CD4-positive, CD25-positive, alpha-beta regulatory T cell (primary cell): Measurements from ENCODE around the gene CT47C1. TPM values are rescaled to one million over a fixed set of nuclear protein-coding genes. Genes with fewer than 3 reads are reported as not detected.
A peak's percentile ranks its signal among the peaks of the same experiment; 100 is the strongest.

ENCODE experiments used
- ATAC-seq, 2 donors: fragments of 150-1000 bp; cut with Tn5 transposase; one replicate each; pipeline ENCODE4 v1.10.0; 2021; ENCODE audit warnings: low read depth in 2 of 2, moderate number of reproducible peaks in 2 of 2, moderate library complexity in 1 of 2
- DNase-seq, 3 donors: peaks; one replicate each; pipeline versions ENCODE4 v3.0.0 to v3.0.0-alpha.2; 2012 to 2022; ENCODE audit warnings: mixed read lengths in 1 of 3
- H3K27ac ChIP-seq: one replicate; pipeline ENCODE4 v1.7.0; 2013; ENCODE audit warnings: mild to moderate bottlenecking, low read length; ENCODE audit not compliant: insufficient read depth, poor library complexity, severe bottlenecking
- H3K27me3 ChIP-seq: one replicate; pipeline ENCODE4 v1.7.0; 2013; ENCODE audit warnings: low read length; ENCODE audit not compliant: control insufficient read depth, insufficient read depth
- H3K36me3 ChIP-seq: one replicate; pipeline ENCODE4 v1.7.0; 2013; ENCODE audit warnings: mild to moderate bottlenecking, low read length, moderate library complexity; ENCODE audit not compliant: control insufficient read depth, insufficient read depth
- H3K4me1 ChIP-seq: 2 replicates; pipeline ENCODE4 v1.7.0; 2013; ENCODE audit warnings: mild to moderate bottlenecking, low read length; ENCODE audit not compliant: insufficient read depth, control insufficient read depth, poor library complexity, severe bottlenecking
- H3K4me3 ChIP-seq: one replicate; pipeline ENCODE4 v1.7.0; 2013; ENCODE audit warnings: low read depth, mild to moderate bottlenecking, low read length, moderate library complexity
- H3K9me3 ChIP-seq, 2 experiments: 1 replicate in 1 of 2; 2 replicates in 1 of 2; pipeline ENCODE4 v1.7.0; 2013; ENCODE audit warnings: low read length in 2 of 2, mild to moderate bottlenecking in 1 of 2, moderate library complexity in 1 of 2; ENCODE audit not compliant: control insufficient read depth in 2 of 2
- H3K27ac Mint-ChIP-seq, 3 donors: one replicate each; pipeline ENCODE4 v1.8.0; 2020 to 2022; ENCODE audit warnings: mild to moderate bottlenecking in 3 of 3, mixed read lengths in 3 of 3, moderate library complexity in 2 of 3
- H3K27me3 Mint-ChIP-seq: one replicate; pipeline ENCODE4 v1.8.0; 2022; ENCODE audit warnings: mild to moderate bottlenecking, mixed read lengths
- H3K36me3 Mint-ChIP-seq: one replicate; pipeline ENCODE4 v1.8.0; 2020; ENCODE audit warnings: mixed read lengths
- H3K4me1 Mint-ChIP-seq, 4 donors: one replicate each; pipeline ENCODE4 v1.8.0; 2020 to 2022; ENCODE audit warnings: mixed read lengths in 4 of 4, mild to moderate bottlenecking in 1 of 4
- H3K4me3 Mint-ChIP-seq, 4 donors: one replicate each; pipeline ENCODE4 v1.8.0; 2020 to 2022; ENCODE audit warnings: mild to moderate bottlenecking in 4 of 4, mixed read lengths in 4 of 4, moderate library complexity in 3 of 4
- H3K9me3 Mint-ChIP-seq, 7 donors: one replicate each; pipeline ENCODE4 v1.8.0; 2020 to 2022; ENCODE audit warnings: mixed read lengths in 7 of 7, mild to moderate bottlenecking in 3 of 7, moderate library complexity in 2 of 7
- polyA plus RNA-seq, 4 donors: library from polyadenylated mRNA; unstranded; fragments of 300-500 nt; fragmentation: Illumina TruSeq; gene quantifications; one replicate each; pipeline ENCODE4 v1.2.3, GENCODE V29; 2021
- total RNA-seq: library from RNA; stranded (reverse); gene quantifications from one replicate; pipeline ENCODE4 v1.2.3, GENCODE V29; 2022

The CT47C1 gene
- total and polyA plus RNA-seq, 5 donors from 2014 or later = not detected

GRCh38 chrX:119094819-119095218 lies 22.0 kb downstream of the CT47C1 start:
- H3K27ac Mint-ChIP-seq = no peak overlapping the region
- DNase-seq (no peak), ATAC-seq (no peak)
- Histone ChIP-seq H3K4me1 (no peaks in the 10 kb centered on the region), H3K27me3 (peaks cover 2% of the 10 kb centered on the region), H3K4me3 (no peak overlapping the region), H3K27ac (no peak overlapping the region), H3K9me3 (no peaks in the 10 kb centered on the region), H3K36me3 (no peaks in the 10 kb centered on the region)
- no peaks in the 10 kb centered on the region for H3K27me3 Mint-ChIP-seq
- no peaks in the 10 kb centered on the region for H3K9me3 Mint-ChIP-seq
- no peak overlapping the region for H3K4me3 Mint-ChIP-seq
- H3K4me1 Mint-ChIP-seq = no peaks in the 10 kb centered on the region
- no peaks in the 10 kb centered on the region for H3K36me3 Mint-ChIP-seq

- no peak overlapping the region for H3K4me3 Mint-ChIP-seq
- H3K36me3 Mint-ChIP-seq = no peaks in the 10 kb centered on the region
Measured at GRCh38 chrX:119095936-119096335, 23.1 kb downstream of the CT47C1 start.

GRCh38 chrX:119101168-119101567 lies 28.4 kb downstream of the CT47C1 start:
- no peak for DNase-seq
- Histone ChIP-seq H3K27me3 (peaks cover 2% of the 10 kb centered on the region), H3K27ac (no peak overlapping the region), H3K36me3 (no peaks in the 10 kb centered on the region), H3K4me1 (no peaks in the 10 kb centered on the region), H3K9me3 (no peaks in the 10 kb centered on the region), H3K4me3 (no peak overlapping the region)
- no peaks in the 10 kb centered on the region for H3K27me3 Mint-ChIP-seq
- H3K9me3 Mint-ChIP-seq = no peaks in the 10 kb centered on the region
- no peaks in the 10 kb centered on the region for H3K4me1 Mint-ChIP-seq
- H3K27ac Mint-ChIP-seq = no peak overlapping the region
- ATAC-seq = no peak
- no peaks in the 10 kb centered on the region for H3K36me3 Mint-ChIP-seq
- H3K4me3 Mint-ChIP-seq = no peak overlapping the region

More at GRCh38 chrX:119095936-119096335, 23.1 kb downstream of the CT47C1 start:
- Mint-ChIP-seq H3K4me1 (no peaks in the 10 kb centered on the region), H3K9me3 (no peaks in the 10 kb centered on the region), H3K27me3 (no peaks in the 10 kb centered on the region), H3K27ac (no peak overlapping the region)
- no peak overlapping the region for H3K27ac ChIP-seq
- ATAC-seq (no peak), DNase-seq (no peak)
- no peaks in the 10 kb centered on the region for H3K9me3 ChIP-seq
- no peaks in the 10 kb centered on the region for H3K4me1 ChIP-seq
- no peak overlapping the region for H3K4me3 ChIP-seq
- H3K27me3 ChIP-seq = peaks cover 2% of the 10 kb centered on the region
- H3K36me3 ChIP-seq = no peaks in the 10 kb centered on the region

GRCh38 chrX:119105826-119106225 lies 33.0 kb downstream of the CT47C1 start:
- no peak overlapping the region for H3K4me3 Mint-ChIP-seq
- H3K4me1 Mint-ChIP-seq = no peaks in the 10 kb centered on the region
- no peak for ATAC-seq
- H3K9me3 ChIP-seq = no peaks in the 10 kb centered on the region
- no peaks in the 10 kb centered on the region for H3K36me3 Mint-ChIP-seq
- H3K9me3 Mint-ChIP-seq = no peaks in the 10 kb centered on the region
- no peaks in the 10 kb centered on the region for H3K4me1 ChIP-seq
- no peaks in the 10 kb centered on the region for H3K27me3 ChIP-seq
- H3K27ac ChIP-seq = no peak overlapping the region
- H3K27me3 Mint-ChIP-seq = no peaks in the 10 kb centered on the region
- H3K27ac Mint-ChIP-seq = no peak overlapping the region
- H3K36me3 ChIP-seq = no peaks in the 10 kb centered on the region
- no peak overlapping the region for H3K4me3 ChIP-seq
- DNase-seq = no peak

GRCh38 chrX:119107206-119107605 lies 34.4 kb downstream of the CT47C1 start:
- peaks cover 0 to 3% (median 0%) of the 10 kb centered on the region in 7 donors for H3K9me3 Mint-ChIP-seq
- DNase-seq (no peak), ATAC-seq (no peak)
- no peaks in the 10 kb centered on the region for H3K36me3 ChIP-seq
- no peak overlapping the region for H3K4me3 ChIP-seq
- H3K36me3 Mint-ChIP-seq = no peaks in the 10 kb centered on the region
- H3K27me3 Mint-ChIP-seq = no peaks in the 10 kb centered on the region
- no peak overlapping the region for H3K27ac ChIP-seq
- H3K27me3 ChIP-seq = no peaks in the 10 kb centered on the region
- no peaks in the 10 kb centered on the region for H3K4me1 ChIP-seq
- no peak overlapping the region for H3K4me3 Mint-ChIP-seq
- H3K27ac Mint-ChIP-seq = no peak overlapping the region
- H3K9me3 ChIP-seq = no peaks in the 10 kb centered on the region
- H3K4me1 Mint-ChIP-seq = no peaks in the 10 kb centered on the region

GRCh38 chrX:119118780-119119395 lies 46.1 kb downstream of the CT47C1 start:
- DNase-seq (peak; percentile 2 to 61 (median 40)), ATAC-seq (peak in 1 of 2 donors; percentile 57)
- H3K27ac Mint-ChIP-seq = no peak overlapping the region
- Histone ChIP-seq H3K27me3 (no peaks in the 10 kb centered on the region), H3K27ac (no peak overlapping the region), H3K4me3 (no peak overlapping the region), H3K36me3 (no peaks in the 10 kb centered on the region), H3K9me3 (no peaks in the 10 kb centered on the region), H3K4me1 (no peaks in the 10 kb centered on the region)
- no peak overlapping the region for H3K4me3 Mint-ChIP-seq
- peaks cover 4% of the 10 kb centered on the region for H3K27me3 Mint-ChIP-seq
- H3K36me3 Mint-ChIP-seq = no peaks in the 10 kb centered on the region
- H3K4me1 Mint-ChIP-seq = no peaks in the 10 kb centered on the region
- peaks cover 0 to 2% (median 0%) of the 10 kb centered on the region in 7 donors for H3K9me3 Mint-ChIP-seq

GRCh38 chrX:119121341-119121740 lies 48.5 kb downstream of the CT47C1 start:
- peaks cover 13% of the 10 kb centered on the region for H3K27me3 Mint-ChIP-seq

More at GRCh38 chrX:119121341-119121740, 48.5 kb downstream of the CT47C1 start:
- no peaks in the 10 kb centered on the region for H3K36me3 ChIP-seq
- no peak for DNase-seq
- H3K9me3 ChIP-seq = no peaks in the 10 kb centered on the region
- H3K4me3 ChIP-seq = no peak overlapping the region
- H3K27me3 ChIP-seq = no peaks in the 10 kb centered on the region
- H3K27ac Mint-ChIP-seq = no peak overlapping the region
- H3K27ac ChIP-seq = no peak overlapping the region
- no peak for ATAC-seq
- H3K4me1 ChIP-seq = no peaks in the 10 kb centered on the region
- no peaks in the 10 kb centered on the region for H3K36me3 Mint-ChIP-seq
- no peak overlapping the region for H3K4me3 Mint-ChIP-seq
- H3K9me3 Mint-ChIP-seq = peaks cover 0 to under 1% (median 0%) of the 10 kb centered on the region in 7 donors
- H3K4me1 Mint-ChIP-seq = no peaks in the 10 kb centered on the region
